Activated CD4-positive, CD25-positive, alpha-beta regulatory T cell (primary cell): ENCODE results near the gene NTSR2.

ENCODE experiments used
- DNase-seq, 4 experiments: peaks; one replicate each; lab custom pipeline; 2025; lab: John Stamatoyannopoulos, UW

Gene NTSR2

GRCh38 chr2:11699686-11700670, 30.0 kb upstream of the NTSR2 start:
- no peak for DNase-seq

- DNase-seq, result no peak
Measured at GRCh38 chr2:11698009-11698922, 28.3 kb upstream of the NTSR2 start.

GRCh38 chr2:11697103-11697871, 27.3 kb upstream of the NTSR2 start:
- DNase-seq, result no peak

GRCh38 chr2:11696736-11697102, 26.7 kb upstream of the NTSR2 start:
- no peak for DNase-seq

DNA sequence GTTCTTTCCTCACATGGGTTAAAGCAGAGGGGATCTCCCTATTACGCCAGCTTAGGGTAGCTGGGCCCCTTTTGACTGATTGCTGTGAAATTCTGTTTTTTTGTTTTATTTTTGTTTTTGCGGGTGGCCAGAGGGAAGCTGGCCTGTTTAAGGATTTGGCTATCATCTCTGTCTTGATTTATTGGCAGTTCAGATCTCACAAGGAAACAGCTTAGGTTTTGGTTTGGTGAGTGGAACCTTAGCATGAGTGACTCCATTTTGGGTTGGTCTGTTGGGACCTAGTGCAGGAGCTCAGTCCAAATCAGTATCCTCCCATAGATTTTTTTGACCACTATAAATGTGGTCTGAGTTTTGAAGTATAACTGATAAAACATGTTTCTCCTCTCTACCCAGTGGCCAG, 25.6 kb upstream of the NTSR2 start:
- no peak for DNase-seq

DNA sequence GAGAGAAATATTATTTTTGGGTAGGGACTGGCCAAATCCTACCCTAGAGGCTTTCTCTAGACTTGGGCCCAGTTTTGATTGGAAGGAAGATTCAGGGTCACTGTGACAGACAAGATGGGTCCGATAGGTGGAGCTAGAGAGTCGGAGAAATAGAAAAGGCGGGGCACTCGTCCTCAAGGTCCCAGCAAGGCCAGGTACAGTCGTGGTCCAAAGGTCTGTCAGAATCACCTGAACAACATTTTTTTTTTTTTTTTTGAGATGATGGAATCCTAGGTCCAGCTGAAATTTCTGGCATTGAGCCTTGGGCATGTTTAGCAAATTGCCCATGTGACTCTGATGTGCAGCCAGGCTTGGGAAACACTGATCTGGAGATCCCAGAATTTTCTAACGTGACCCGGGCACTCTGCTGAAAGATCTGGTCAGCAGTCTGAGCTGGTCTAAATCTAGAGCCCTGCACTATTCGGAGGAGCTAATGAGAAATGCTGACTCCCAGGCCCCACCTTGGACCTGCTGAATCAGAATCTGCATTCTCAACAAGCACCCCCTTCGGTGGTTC, 23.0 kb upstream of the NTSR2 start:
- DNase-seq, result peak; percentile 18 to 42 (median 31)

- no peak for DNase-seq
Measured at GRCh38 chr2:11691076-11691660, 21.2 kb upstream of the NTSR2 start.

- peak; percentile 56 to 77 (median 68) for DNase-seq
Measured at GRCh38 chr2:11688222-11689069, 18.5 kb upstream of the NTSR2 start.

DNA sequence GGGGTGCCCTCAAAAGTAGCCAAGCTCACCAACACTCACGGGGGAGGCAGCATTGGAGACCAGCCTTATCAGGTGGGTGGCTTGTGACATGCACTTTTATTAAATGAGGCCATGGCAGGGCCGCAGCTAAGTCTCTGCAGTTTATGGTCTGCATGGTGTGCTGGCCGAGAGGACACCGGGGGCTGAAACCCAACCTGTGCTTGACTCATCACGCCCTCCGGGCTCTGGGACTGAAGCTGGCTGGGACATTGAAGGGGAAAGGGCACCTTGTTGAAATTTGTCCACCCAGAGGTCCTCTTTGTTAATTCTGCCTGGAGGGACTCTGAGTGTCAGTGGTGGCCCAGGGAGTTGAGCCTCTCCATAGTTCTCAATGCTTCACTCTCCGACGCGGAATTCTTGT, 17.7 kb upstream of the NTSR2 start:
- no peak for DNase-seq

DNA sequence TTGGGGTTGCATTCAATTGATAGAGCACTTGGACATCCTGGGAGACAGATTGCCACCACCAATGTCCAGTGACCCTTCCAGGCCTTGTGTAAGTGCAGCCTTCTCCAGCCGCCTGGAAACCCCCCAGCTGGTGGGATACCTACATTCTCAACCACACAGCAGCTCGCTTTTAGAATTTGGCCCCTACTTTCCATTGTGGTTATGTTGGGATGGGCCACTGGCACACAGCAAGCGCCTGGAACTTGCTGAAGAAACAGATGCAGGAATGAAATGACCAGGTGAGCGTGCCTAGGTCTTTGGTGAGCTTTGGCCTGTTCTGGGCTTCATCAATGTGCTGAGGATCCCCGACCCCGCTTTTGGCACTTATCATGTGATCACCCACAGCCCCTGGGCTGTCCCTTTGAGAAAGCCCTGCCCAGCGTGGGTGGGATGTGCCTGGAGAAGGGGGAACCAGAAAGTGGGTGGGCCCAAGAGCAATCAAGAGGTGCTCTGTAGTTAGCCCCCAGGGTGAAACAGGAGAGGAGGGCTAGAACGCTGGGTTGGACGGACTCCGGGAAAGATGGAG, 16.0 kb upstream of the NTSR2 start:
- DNase-seq, result no peak

- DNase-seq, result no peak
Measured at GRCh38 chr2:11684894-11685460, 15.0 kb upstream of the NTSR2 start.

DNA sequence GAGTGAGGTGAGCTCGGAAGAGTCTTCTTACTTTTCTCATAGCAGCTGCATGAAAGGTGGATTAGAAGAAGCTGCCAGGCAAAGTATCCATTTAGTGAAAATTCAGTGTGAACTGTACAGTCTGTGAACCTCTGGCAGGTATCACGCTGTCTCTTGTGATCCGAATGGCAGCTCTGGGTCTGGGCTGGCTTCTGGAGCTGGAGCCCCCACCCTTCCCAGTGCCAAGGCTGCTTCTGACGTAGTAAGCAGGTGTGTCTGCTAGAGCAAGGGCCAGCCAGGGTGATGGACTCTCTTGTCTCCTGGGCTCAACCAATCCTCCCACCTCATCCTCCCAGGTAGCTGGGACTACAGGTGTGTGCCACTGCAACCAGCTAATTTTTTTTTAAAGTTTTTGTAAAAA, 14.0 kb upstream of the NTSR2 start:
- no peak for DNase-seq

- no peak for DNase-seq
Measured at GRCh38 chr2:11683476-11683875, 13.5 kb upstream of the NTSR2 start.

- no peak for DNase-seq
Measured at GRCh38 chr2:11682590-11682915, 12.6 kb upstream of the NTSR2 start.

GRCh38 chr2:11681722-11682589, 12.0 kb upstream of the NTSR2 start:
- DNase-seq, result peak in 3 of 4 experiments; percentile 15 to 39 (median 20)

GRCh38 chr2:11680901-11681721, 11.1 kb upstream of the NTSR2 start:
- no peak for DNase-seq

GRCh38 chr2:11680182-11680900, 10.3 kb upstream of the NTSR2 start:
- DNase-seq, result no peak
